Fibroblast of lung (primary cell): ENCODE data around the gene SCYL1.

ENCODE experiments used
- CTCF ChIP-seq, 2 donors: IDR thresholded peaks in 1 of 2; conservative IDR thresholded peaks in 1 of 2; 1 replicate in 1 of 2; 2 replicates in 1 of 2; pipeline ENCODE4 v1.5.1; 2011 to 2012; ENCODE audit warnings: low read length in 2 of 2, control low read depth in 1 of 2, inconsistent platforms in 1 of 2, low read depth in 1 of 2, mild to moderate bottlenecking in 1 of 2
- EZH2 ChIP-seq: IDR thresholded peaks from 2 replicates; pipeline ENCODE4 v1.5.1; 2012; ENCODE audit warnings: low read length, control low read depth, mild to moderate bottlenecking; ENCODE audit errors: missing control alignments

GRCh38 chr11:65541093-65541982, 16.5 kb downstream of the SCYL1 start:
- no peak for TF ChIP-seq CTCF (conservative IDR thresholded peaks at IDR 0.05 in 1 of 2, IDR thresholded peaks at IDR 0.05 in 1 of 2; ENCODE audit: low read depth in 1 of 2, low read length in 2 of 2)
- no peak for TF ChIP-seq EZH2
